Stimulated activated CD4-positive, alpha-beta T cell treated with anti-CD3 and anti-CD28 coated beads, Interleukin-4, amount 100 ng/mL, for 1 hour (primary cell): ENCODE data around the gene MYO7B.

ENCODE experiments used
- DNase-seq: peaks from one replicate; pipeline ENCODE4 v3.0.0-alpha.2; 2020

Gene MYO7B

GRCh38 chr2:127591221-127591923 lies 55.9 kb downstream of the MYO7B start:
- peak; percentile 72 for DNase-seq

DNA sequence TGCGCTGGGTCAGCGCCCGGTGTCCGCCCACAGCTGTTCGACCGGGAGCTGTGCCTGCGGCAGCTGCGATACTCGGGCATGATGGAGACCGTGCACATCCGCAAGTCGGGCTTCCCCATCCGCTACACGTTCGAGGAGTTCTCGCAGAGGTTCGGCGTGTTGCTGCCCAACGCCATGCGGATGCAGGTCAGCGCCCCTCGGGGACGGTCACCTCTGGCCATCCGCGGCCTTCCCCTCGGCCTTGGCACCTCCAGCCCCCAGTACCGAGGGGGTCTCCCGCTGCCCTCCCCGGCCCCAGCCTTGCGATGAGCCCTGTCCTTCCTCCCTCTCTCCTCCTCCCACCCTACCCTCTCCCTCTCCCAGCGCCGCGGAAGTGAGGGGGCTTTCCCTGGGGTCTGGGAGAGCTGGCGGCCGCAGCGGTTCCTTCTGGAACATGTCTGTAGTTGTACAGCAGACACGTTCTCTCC lies 57.3 kb downstream of the MYO7B start:
- no peak for DNase-seq

- no peak for DNase-seq
Measured at GRCh38 chr2:127593228-127594115, 58.0 kb downstream of the MYO7B start.

DNA sequence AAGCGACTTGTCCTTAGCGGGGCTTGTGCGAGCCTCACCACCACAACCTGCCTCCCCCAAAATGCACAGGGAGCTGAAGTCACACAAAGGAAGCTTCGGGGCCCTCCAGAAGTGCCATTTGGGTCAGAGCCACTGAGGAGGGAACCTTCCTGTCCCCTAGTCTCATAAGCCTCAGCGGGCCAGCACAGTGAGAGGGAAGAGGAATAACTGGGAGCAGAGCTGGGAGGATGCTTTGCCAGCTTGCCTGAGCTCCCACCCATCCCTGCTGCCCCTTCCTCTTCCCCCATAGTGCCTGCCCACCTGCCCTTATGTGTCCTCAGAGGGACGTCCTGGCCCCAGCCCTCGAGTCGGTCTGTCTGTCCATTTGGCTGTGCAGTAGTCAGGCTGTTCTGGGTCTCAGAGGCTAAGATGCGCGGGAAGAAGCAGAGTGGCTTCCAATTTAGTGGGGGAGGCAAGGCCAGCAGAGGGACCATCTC lies 58.7 kb downstream of the MYO7B start:
- DNase-seq: no peak

DNA sequence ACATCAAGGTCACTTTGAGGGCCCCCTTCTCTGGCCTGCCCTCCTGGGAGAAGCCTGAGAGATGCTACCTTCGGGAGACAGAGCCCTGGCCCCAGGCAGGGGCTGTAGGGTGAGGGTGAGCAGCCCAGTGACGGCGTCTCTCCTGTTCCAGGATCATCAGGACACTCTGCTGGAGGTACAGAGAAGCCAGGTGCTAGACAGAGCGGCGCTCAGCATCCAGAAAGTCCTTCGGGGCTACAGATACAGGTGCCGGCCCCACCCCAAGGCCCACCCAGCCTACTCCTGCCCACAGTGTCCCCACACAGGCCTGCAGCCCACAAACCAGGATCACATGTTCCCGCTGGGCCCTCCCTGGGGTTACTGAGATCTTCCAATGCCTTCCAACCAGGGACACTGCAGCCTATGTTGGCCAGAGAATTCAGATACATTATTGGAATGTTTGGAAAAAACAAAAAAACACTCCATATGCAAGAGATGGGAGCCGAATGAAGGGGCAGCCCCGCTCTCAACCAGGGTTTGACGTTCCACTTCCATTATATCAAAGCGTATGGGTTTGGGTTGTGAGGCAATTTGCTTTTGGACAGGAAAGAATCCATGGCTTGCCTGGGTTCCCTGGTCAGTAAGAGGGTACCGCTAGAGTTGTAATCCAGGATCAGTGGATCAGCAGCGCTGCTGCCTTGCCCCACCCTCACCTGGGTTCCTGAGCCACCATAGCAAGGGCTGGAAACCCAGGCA lies 61.0 kb downstream of the MYO7B start:
- no peak for DNase-seq

- DNase-seq: no peak
Measured at GRCh38 chr2:127597046-127597983, 61.8 kb downstream of the MYO7B start.

- no peak for DNase-seq
Measured at GRCh38 chr2:127597984-127598380, 62.5 kb downstream of the MYO7B start.

GRCh38 chr2:127598711-127599110 lies 63.2 kb downstream of the MYO7B start:
- DNase-seq: no peak

DNA sequence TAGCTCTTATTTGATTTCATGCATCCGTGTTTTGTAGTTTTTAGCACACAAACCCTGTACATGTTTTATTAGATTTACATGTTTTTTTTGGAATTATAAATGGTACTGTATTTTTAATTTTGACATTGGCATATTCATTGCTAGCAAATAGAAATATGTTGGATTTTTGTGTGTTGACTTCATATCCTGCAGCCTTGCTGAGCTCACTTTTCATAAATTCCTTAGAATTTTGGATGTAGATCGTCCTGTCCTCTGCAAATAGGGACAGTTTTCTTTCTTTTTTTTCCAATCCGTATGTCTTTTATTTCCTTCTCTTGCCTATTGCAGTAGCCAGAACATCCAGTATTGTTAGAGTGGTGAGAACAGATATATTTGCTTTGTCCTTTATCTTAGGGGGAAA lies 63.7 kb downstream of the MYO7B start:
- DNase-seq: no peak

DNA sequence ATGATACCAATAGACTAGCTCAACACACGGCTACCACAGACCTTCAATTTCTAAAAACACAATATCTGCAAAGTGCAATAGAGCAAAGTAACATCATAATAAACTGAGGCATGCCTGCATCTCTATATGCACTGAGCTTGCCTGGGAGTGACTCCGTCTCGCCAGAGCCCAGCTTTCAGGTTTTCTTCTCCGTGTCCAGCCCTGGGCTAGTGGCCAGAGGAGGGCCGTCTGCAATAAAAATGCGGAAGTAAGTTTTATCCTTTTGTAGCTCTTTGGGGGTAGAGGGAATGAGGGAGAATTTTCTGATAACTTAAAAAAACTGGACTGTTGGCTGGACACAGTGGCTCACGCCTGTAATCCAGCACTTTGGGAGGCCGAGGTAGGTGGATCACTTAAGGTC lies 69.5 kb downstream of the MYO7B start:
- DNase-seq: no peak

- DNase-seq: no peak
Measured at GRCh38 chr2:127605691-127606263, 70.3 kb downstream of the MYO7B start.

DNA sequence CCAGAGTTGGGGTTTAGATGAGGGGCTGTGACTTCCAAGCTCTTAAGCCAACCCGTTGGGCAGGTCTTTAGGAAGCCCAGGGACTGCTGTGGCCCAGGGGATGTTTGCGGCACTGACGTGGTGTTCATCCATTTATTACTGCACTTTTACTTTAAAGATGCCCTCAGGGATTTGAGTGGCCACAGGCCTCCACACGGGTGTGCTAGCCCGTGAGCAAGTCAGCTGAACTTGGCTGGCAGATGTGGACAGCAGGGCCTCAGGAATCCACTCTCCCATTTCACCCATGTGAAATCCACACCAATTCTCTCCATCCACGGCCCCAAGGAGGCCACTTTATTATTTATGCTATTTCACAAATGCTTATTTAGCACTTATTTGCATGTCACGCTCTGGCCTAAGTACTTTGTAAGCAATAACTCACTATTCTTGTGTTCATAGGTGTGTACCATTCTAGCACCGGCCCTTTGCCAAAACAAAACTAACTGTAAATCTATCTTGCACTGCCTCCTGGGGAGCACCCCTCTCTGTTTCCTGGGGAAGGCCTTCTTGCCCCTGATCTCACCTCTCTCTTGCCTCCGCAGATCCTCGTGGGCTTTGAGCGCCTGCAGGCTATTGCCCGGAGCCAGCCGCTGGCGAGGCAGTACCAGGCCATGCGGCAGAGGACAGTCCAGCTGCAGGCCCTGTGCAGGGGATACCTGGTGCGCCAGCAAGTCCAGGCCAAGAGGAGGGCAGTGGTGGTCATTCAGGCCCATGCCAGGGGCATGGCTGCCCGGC lies 71.3 kb downstream of the MYO7B start:
- DNase-seq: no peak

DNA sequence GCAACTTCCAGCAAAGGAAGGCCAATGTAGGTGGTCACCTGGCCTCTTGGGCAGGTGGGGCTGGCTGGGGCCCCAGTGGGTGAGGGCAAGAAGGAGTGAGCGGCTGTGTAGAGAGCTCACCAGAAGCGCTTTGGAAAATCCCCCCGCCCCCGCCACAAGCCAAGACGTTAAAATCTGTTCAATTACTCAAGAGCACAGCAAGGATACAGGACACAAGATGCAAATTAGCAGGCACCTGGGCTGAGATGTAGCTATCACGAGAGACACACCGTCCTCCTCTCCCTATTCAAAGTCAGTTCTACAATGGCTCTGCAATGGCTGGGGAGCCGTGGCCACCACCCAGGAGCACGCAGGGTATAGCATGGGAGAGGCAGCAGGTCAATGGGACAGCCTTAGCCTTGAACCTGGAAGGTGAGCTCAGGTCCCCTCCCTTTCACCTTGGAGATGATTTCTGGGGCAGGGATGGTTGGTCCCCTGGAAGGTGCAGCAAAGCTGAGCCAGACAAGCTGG lies 72.0 kb downstream of the MYO7B start:
- DNase-seq: no peak

- no peak for DNase-seq
Measured at GRCh38 chr2:127608061-127609030, 72.9 kb downstream of the MYO7B start.

DNA sequence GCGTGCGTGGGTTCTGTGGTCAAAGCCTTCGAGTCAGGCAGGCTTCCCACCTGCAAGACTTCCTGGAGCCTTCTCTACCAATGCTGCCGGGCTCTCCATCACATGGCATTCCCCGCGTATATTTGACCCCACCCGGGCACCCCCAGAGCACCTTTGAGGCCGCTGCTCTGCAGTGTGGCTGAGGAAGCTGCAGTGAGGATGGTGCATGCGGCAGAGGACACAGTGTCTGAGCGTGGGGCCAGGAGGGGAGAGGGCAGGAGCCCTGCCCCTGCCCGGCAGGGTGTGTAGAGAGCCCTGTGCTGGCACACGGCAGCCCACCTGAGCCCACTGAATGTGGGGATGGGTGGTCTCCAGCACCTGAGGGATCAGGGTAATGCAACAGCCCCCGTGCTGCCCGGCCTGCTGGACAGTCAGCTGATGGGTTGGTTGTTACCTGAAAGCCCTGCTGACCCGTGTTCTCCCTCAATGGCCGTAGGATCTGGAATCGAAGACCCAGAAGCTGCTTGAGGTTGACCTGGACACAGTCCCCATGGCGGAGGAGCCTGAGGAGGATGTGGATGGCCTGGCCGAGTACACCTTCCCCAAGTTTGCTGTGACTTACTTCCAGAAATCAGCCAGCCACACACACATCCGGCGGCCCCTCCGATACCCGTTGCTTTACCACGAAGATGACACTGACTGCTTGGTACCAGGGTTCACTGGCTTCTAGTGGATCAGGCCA lies 73.7 kb downstream of the MYO7B start:
- DNase-seq: no peak

DNA sequence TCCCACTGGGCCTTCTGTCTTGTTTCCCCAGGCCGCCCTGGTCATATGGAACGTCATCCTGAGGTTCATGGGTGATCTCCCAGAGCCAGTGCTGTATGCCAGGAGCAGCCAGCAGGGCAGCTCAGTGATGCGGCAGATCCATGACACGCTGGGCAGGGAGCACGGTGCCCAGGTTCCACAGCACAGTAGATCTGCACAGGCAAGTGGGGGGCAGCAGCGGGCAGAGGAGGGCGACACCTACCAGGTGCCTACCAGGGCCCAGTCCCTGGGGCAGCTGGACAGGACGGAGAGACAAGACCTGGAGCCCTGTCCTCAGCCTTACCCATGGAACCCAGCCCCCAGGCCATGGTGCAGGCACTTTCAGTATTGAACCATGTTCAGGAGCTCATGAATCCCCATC lies 74.3 kb downstream of the MYO7B start:
- DNase-seq: no peak

DNA sequence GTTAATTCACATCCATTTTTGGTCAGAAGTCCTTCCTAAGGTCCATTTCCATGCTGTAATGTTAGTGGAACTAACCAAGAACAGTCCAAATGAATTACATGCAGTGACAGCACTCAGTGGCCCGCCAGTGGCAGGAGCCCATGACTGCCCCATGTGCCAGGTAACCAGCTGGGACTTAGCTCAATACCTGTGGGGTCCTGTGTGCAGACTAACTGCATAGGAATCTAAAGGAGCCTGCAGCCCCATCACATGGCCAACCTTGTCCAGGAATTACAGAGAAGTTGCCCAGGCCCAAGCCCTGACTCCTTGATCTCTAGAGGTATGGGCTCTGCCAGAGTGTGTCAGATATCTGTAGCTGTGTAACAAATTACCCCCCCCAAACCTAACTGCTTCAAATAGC lies 75.1 kb downstream of the MYO7B start:
- no peak for DNase-seq

GRCh38 chr2:127611076-127611925 lies 75.8 kb downstream of the MYO7B start:
- DNase-seq: no peak
